GM12878 (cell line): ENCODE data around the gene COL1A1. TPM values are rescaled to one million over a fixed set of nuclear protein-coding genes. Genes with fewer than 3 reads are reported as not detected.

Experiments
- ATAC-seq: fragments of 200-7000 bp; cut with Tn5 transposase; 3 replicates; pipeline ENCODE4 v1.9.1; 2020; ENCODE audit warnings: mild to moderate bottlenecking, moderate library complexity
- BruUV-seq: library from RNA; stranded (reverse); fragments of 400-500 nt; replicated peaks from 2 replicates; lab custom pipeline; 2021; lab: Mats Ljungman, UMichigan
- CTCF ChIA-PET: fragments of 300-600 bp; sonication (Branson Sonifier 250); formaldehyde crosslinking; extraction: SDS; loops from one replicate; lab custom pipeline; 2021; ENCODE audit warnings: inconsistent platforms; lab: Yijun Ruan, JAX
- POLR2A ChIA-PET: fragments of 350-600 bp; formaldehyde crosslinking; extraction: SDS; loops from one replicate; lab custom pipeline; 2021; ENCODE audit warnings: inconsistent platforms; lab: Charles Lee
- RAD21 ChIA-PET: fragments of 300-600 bp; sonication (Branson Sonifier 250); formaldehyde crosslinking; loops from one replicate; lab custom pipeline; 2023; ENCODE audit warnings: antibody characterized with exemption; ENCODE audit not compliant: unreplicated experiment; lab: Charles Lee
- SMC1A ChIA-PET: fragments of 300-600 bp; sonication (Branson Sonifier 250); formaldehyde crosslinking; loops from one replicate; lab custom pipeline; 2023; ENCODE audit not compliant: unreplicated experiment, uncharacterized antibody; lab: Charles Lee
- DNase-seq: peaks from one replicate; pipeline ENCODE4 v3.0.0-alpha.2; 2011; ENCODE audit warnings: low read depth, low spot score
- FAIRE-seq: peaks from 3 replicates; lab custom pipeline; 2011; peaks lifted over from hg19 to GRCh38; lab: Jason Lieb, UNC
- H2AFZ ChIP-seq: 2 replicates; pipeline ENCODE4 v1.6.0; 2011; ENCODE audit warnings: low read depth, low read length, control low read depth; ENCODE audit not compliant: control insufficient read depth
- H3K27ac ChIP-seq: 2 replicates; pipeline ENCODE4 v1.5.1; 2011; ENCODE audit warnings: control low read depth; ENCODE audit not compliant: control insufficient read depth, insufficient read depth
- H3K27me3 ChIP-seq, 2 experiments: replicated peaks in 1 of 2; 2 replicates each; pipeline versions ENCODE4 v1.6.0 to v1.6.1; 2011; ENCODE audit warnings: low read length in 1 of 2; ENCODE audit not compliant: control insufficient read depth in 2 of 2, insufficient read depth in 2 of 2
- H3K36me3 ChIP-seq, 2 experiments: 2 replicates each; pipeline ENCODE4 v1.5.1; 2011; ENCODE audit warnings: low read length in 1 of 2; ENCODE audit not compliant: control insufficient read depth in 2 of 2, insufficient read depth in 2 of 2
- H3K4me1 ChIP-seq: 2 replicates; pipeline ENCODE4 v1.6.1; 2011; ENCODE audit warnings: mild to moderate bottlenecking, low read length, moderate library complexity, mixed read lengths; ENCODE audit not compliant: control insufficient read depth, insufficient read depth
- H3K4me2 ChIP-seq: 2 replicates; pipeline ENCODE4 v1.6.0; 2011; ENCODE audit warnings: control low read depth; ENCODE audit not compliant: control insufficient read depth, insufficient read depth
- H3K4me3 ChIP-seq: fragments of 200-600 bp; sonication (generic); 2 replicates; pipeline ENCODE4 v1.5.1; 2016
- H3K79me2 ChIP-seq: 2 replicates; pipeline ENCODE4 v1.6.0; 2011; ENCODE audit warnings: low read length; ENCODE audit not compliant: control insufficient read depth, insufficient read depth
- H3K9ac ChIP-seq: 2 replicates; pipeline ENCODE4 v1.8.0; 2011; ENCODE audit warnings: low read length, control low read depth, mixed read lengths; ENCODE audit not compliant: control insufficient read depth, insufficient read depth
- H3K9me3 ChIP-seq: replicated peaks from 3 replicates; pipeline ENCODE4 v1.5.1; 2011; ENCODE audit warnings: mild to moderate bottlenecking, low read length; ENCODE audit not compliant: control insufficient read depth, insufficient read depth
- H4K20me1 ChIP-seq: 2 replicates; pipeline ENCODE4 v1.6.0; 2011; ENCODE audit not compliant: control insufficient read depth, insufficient read depth
- ATF7 ChIP-seq: fragments of 450-650 bp; IDR thresholded peaks from 2 replicates; pipeline ENCODE4 v1.6.1; 2016; ENCODE audit warnings: low read depth, mild to moderate bottlenecking
- EGR1 ChIP-seq, 2 experiments: IDR thresholded peaks; 1 replicate in 1 of 2; 2 replicates in 1 of 2; pipeline ENCODE4 v1.6.1; 2011 to 2012; ENCODE audit warnings: low read depth in 2 of 2, low read length in 2 of 2, borderline replicate concordance in 1 of 2, mild to moderate bottlenecking in 1 of 2, moderate library complexity in 1 of 2
- EP300 ChIP-seq, 2 experiments: fragments of 150-350 bp in 1 of 2; IDR thresholded peaks; 2 replicates each; pipeline ENCODE4 v1.6.1; 2011 to 2012; ENCODE audit warnings: low read depth in 2 of 2, low read length in 2 of 2, borderline replicate concordance in 1 of 2, improper control_type of control experiment in 1 of 2, inconsistent platforms in 1 of 2; ENCODE audit not compliant: control insufficient read depth in 1 of 2
- ESRRA ChIP-seq: IDR thresholded peaks from 2 replicates; pipeline ENCODE4 v1.6.1; 2012; ENCODE audit warnings: mild to moderate bottlenecking, low read length, improper control_type of control experiment
- NFXL1 ChIP-seq: fragments of 450-650 bp; IDR thresholded peaks from 2 replicates; pipeline ENCODE4 v1.6.1; 2017; ENCODE audit warnings: antibody characterized with exemption, mild to moderate bottlenecking, borderline replicate concordance
- TARDBP ChIP-seq: IDR thresholded peaks from 2 replicates; pipeline ENCODE4 v1.6.1; 2016; ENCODE audit warnings: borderline replicate concordance
- WGBS: methylation state at CpG from one replicate; pipeline ENCODE4 v1.1.6; 2016; ENCODE audit warnings: low lambda C conversion rate; ENCODE audit not compliant: insufficient replicate concordance, insufficient coverage; ENCODE audit errors: missing lambda C conversion rate; 5-methylcytosine and 5-hydroxymethylcytosine counted together
- in situ Hi-C: fragments of 300-500 bp; cut with MboI; formaldehyde crosslinking; loops from 9 replicates; pipeline ENCODE4 v1.14.3; 2018; ENCODE audit warnings: mixed read lengths
- intact Hi-C: fragments of 100-400 bp; cut with micrococcal nuclease; formaldehyde crosslinking; loops from one replicate; pipeline ENCODE4 v1.14.2; 2022; ENCODE audit not compliant: unreplicated experiment
- polyA plus RNA-seq, 11 experiments: library from polyadenylated mRNA; depleted of rRNA in 4 of 11; unstranded in 6 of 11; stranded (reverse) in 5 of 11; fragments of >200 nt; fragmentation: Nextera tagmentation in 4 of 11; fragmentation: Illumina TruSeq in 1 of 11; extraction: Ambion mirVana in 4 of 11; extraction: Trizol in 1 of 11; gene quantifications; 1 replicate in 1 of 11; 2 replicates in 10 of 11; pipeline versions ENCODE4 v1.2.1 to v1.2.3, GENCODE V29; 2011 to 2016; ENCODE audit warnings: inconsistent platforms in 2 of 11, missing spikeins in 2 of 11, low read depth in 1 of 11
- total RNA-seq, 4 experiments: library from RNA; depleted of rRNA in 3 of 4; stranded (reverse); fragments of >200 nt in 3 of 4; fragmentation: Illumina TruSeq in 1 of 4; extraction: Trizol in 1 of 4; gene quantifications; 2 replicates each; pipeline versions ENCODE4 v1.2.1 to v1.2.3, GENCODE V29; 2013 to 2021

The COL1A1 gene
- total and polyA plus RNA-seq, 10 of the 15 experiments (the other 5 are each of a cell fraction or from before 2014, with no cell fraction given), result 0.18 to 7.7 (median 2.3) TPM

GRCh38 chr17:50157891-50158290 lies 43.5 kb downstream of the COL1A1 start:
- Histone ChIP-seq H3K4me2 (no peak overlapping the region), H3K4me1 (peaks cover 39% of the 10 kb centered on the region), H3K9ac (no peak overlapping the region), H4K20me1 (no peaks in the 10 kb centered on the region), H2AFZ (no peak overlapping the region), H3K27ac (no peak overlapping the region), H3K9me3 (no peaks in the 10 kb centered on the region), H3K27me3 (no peaks in the 10 kb centered on the region), H3K79me2 (no peaks in the 10 kb centered on the region)
- no peak for ATAC-seq
- ChIA-PET POLR2A (interaction anchor here (0.6 to 0.9 kb wide), 3 partner anchors 9 to 178 kb away, joined by 3 to 4 read pairs (median 4); no protein-coding TSS in a partner anchor), SMC1A (interaction anchor here (1.1 kb wide), 1 partner anchor 12 kb away, joined by 3 read pairs; no protein-coding TSS in a partner anchor), RAD21 (interaction anchor here (0.7 kb wide), 1 partner anchor 11 kb away, joined by 3 read pairs; no protein-coding TSS in a partner anchor)
- BruUV-seq, result no TSS peak
- in situ Hi-C loops, result no loop called here
- intact Hi-C loops, result no loop called here
- FAIRE-seq, result no peak
- TF ChIP-seq NFXL1, result no peak
- TF ChIP-seq TARDBP, result no peak
- no peak for TF ChIP-seq EGR1 (IDR thresholded peaks at IDR 0.05; ENCODE audit: borderline replicate concordance in 1 of 2, low read depth in 2 of 2, low read length in 2 of 2)
- TF ChIP-seq ATF7, result no peak
- no peak for TF ChIP-seq EP300 (IDR thresholded peaks at IDR 0.05; ENCODE audit: borderline replicate concordance in 1 of 2, control insufficient read depth in 1 of 2, low read depth in 2 of 2, low read length in 2 of 2)
- TF ChIP-seq ESRRA, result no peak
- TF ChIP-seq, all 136 proteins: peak for 0
- CTCF ChIA-PET, result interaction anchor here (1.1 to 3.0 kb wide), 2 partner anchors 18 to 43 kb away, joined by 3 to 16 read pairs; no protein-coding TSS in a partner anchor
- WGBS, result 52% methylated on average over 4 of the region's 4 CpGs
- Histone ChIP-seq H3K4me3 (no peak overlapping the region), H3K36me3 (no peaks in the 10 kb centered on the region)
- no peak for DNase-seq
